ENCODE results near the gene TEKT4. TPM values are rescaled to one million over a fixed set of nuclear protein-coding genes. Genes with fewer than 3 reads are reported as not detected.
"Not testable (repeated sequence)": the region's sequence is repeated elsewhere in the genome, so short reads cannot be mapped to it uniquely, and the experiment has no call there.

The TEKT4 gene
- total RNA-seq, 2 donors from 2014 or later, result not detected

DNA sequence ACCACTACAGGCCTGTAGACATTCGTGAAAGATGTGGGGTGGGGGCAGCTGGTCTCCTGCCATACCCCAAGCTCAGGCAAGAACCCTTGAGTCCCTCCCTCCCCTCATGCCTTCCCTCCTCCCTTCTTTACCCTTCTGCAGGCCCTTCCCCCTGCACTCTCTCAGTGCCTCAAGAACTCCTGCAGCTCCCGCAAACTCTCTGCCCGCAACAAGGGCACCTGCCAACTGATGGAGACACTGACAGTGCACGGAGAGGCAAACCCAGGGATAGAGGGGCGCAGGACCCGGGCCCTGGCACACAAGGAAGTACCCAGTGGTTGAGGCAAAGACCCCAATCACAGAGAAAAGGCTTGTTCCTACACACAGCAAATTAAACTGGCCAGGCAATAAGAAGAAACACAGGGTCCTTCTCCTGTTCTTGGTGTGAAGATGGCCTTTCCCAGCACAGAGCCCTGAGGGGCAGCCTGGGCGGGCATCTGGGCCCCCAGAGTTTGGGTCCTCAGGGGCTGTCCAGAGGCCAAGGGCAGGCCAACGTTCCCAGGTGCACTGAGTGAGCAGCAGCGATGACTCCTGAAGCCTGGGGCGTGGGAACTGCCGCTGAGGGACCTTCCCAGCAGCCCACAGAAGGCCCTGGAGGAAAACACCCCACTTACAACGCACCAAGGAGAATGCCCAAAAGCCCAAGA lies 1.6 kb downstream of the TEKT4 start:
- DNase-seq (ENCODE audit: low spot score) (no peak), ATAC-seq (no peak)
- H3K27ac Mint-ChIP-seq, result no peak overlapping the region
- no peaks in the 10 kb centered on the region for H3K9me3 Mint-ChIP-seq
- no peaks in the 10 kb centered on the region for H3K36me3 Mint-ChIP-seq
- no peaks in the 10 kb centered on the region for H3K4me1 Mint-ChIP-seq (ENCODE audit: low read depth in 2 of 2)
- H3K27me3 Mint-ChIP-seq, result no peaks in the 10 kb centered on the region
- H3K4me3 Mint-ChIP-seq, result no peak overlapping the region

DNA sequence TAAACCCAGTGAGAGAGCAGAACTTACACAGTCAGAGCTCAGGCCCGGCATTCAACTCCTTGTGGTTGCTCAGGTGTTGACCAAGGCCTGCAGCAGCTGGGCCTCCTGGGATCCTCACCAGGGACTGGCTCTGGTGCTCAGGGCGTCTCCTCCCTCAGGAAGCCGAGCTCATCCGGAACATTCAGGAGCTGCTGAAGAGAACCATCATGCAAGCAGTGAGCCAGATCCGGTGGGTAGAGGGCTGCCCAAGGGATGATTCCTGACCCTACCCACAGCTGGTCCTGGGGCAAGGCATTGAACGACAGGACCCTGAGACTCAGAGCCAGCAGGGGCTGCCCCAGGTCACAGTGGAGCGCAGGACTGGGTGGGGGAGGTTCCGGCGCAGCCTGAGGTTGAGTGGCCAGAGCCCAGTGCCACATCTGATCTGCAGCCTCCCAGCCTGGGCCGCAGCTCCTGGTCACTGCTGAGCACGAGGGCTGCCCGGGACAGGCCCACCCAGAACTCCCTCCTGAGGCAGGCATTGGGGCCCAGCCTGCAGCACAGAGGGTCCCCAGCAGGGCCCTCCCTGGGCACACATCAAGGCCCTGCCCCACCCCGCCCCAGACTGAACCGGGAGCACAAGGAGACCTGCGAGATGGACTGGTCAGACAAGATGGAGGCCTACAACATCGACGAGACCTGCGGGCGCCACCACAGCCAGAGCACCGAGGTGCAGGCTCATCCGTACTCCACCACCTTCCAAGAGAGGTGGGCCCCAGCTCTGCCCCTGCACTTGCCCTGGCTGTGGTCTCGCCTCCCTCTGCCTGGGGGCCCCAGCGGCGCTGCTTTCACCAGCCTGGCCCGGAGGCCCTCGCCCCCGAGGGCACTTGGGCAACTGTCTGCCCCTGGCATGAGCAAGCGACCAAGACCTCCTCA lies 2.4 kb downstream of the TEKT4 start:
- no peaks in the 10 kb centered on the region for H3K9me3 Mint-ChIP-seq
- H3K27me3 Mint-ChIP-seq, result no peaks in the 10 kb centered on the region
- no peaks in the 10 kb centered on the region for H3K36me3 Mint-ChIP-seq
- H3K4me1 Mint-ChIP-seq (ENCODE audit: low read depth in 2 of 2), result no peaks in the 10 kb centered on the region
- no peak overlapping the region for H3K27ac Mint-ChIP-seq
- ATAC-seq, result no peak
- no peak for DNase-seq (ENCODE audit: low spot score)
- H3K4me3 Mint-ChIP-seq, result no peak overlapping the region

DNA sequence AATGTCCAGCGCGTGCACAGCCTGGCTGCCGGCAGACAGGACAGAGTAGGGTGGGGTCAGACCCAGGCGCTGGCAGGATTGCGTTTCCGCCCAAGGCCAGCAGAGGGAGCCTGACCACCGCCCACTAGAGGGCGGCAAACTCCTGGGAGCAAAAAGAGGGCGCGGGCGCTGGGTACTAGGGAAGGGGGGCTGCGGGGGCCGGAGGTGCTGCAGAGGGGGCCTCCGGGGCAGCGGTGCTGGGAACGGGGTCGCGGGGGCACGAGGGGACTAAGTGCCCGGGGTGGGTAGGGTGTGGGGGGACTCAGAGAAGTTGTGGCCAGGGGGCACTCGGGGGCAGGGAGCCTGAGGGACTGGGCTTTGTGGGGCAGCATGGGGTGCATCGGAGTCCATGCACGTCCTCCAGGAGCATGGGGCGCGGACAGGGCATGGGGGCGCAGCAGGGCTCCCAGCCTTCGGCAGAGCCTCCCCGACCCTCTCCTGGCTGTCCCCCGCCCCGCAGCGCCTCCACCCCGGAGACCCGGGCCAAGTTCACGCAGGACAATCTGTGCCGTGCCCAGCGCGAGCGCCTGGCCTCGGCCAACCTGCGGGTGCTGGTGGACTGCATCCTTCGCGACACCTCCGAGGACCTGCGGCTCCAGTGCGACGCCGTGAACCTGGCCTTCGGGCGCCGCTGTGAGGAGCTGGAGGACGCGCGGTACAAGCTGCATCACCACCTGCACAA lies 3.2 kb downstream of the TEKT4 start:
- H3K27me3 Mint-ChIP-seq, result no peaks in the 10 kb centered on the region
- DNase-seq (ENCODE audit: low spot score), result peak; percentile 61
- H3K36me3 Mint-ChIP-seq, result no peaks in the 10 kb centered on the region
- H3K27ac Mint-ChIP-seq, result no peak overlapping the region
- H3K9me3 Mint-ChIP-seq, result no peaks in the 10 kb centered on the region
- H3K4me1 Mint-ChIP-seq (ENCODE audit: low read depth in 2 of 2), result no peaks in the 10 kb centered on the region
- ATAC-seq, result peak; percentile 70 to 72
- H3K4me3 Mint-ChIP-seq, result no peak overlapping the region

DNA sequence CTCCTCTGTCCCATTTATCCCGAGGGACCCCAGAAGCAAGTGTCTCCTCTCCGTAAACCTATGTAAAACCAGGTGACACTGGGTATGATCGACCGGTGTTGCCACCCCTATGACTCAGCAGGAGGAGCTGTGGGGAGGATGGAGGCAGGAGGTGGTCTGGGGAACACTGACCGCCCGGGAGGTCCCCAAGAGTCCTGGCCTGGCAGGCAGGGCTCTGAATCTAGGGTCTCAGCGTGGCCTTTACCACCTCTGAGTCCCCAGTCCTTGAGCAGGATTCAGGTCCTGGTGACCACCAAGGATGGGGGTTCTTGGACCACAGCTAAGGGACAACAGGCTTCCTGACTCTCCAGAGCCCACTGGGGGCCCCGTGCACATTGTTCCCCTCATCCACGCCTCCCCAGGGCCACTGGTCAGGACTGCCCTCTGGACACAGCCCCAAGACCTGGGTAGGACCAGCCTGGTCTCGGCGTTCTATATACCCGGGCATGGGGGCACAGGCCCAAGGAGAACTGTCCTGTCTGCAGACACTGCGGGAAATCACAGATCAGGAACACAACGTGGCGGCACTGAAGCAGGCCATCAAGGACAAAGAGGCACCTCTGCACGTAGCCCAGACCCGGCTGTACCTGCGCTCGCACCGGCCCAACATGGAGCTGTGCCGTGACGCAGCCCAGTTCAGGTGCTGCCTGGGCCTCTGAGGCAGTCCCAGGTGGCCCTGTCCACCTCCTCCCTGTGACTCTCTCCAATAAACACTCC lies 4.0 kb downstream of the TEKT4 start:
- no peaks in the 10 kb centered on the region for H3K27me3 Mint-ChIP-seq
- no peaks in the 10 kb centered on the region for H3K36me3 Mint-ChIP-seq

DNA sequence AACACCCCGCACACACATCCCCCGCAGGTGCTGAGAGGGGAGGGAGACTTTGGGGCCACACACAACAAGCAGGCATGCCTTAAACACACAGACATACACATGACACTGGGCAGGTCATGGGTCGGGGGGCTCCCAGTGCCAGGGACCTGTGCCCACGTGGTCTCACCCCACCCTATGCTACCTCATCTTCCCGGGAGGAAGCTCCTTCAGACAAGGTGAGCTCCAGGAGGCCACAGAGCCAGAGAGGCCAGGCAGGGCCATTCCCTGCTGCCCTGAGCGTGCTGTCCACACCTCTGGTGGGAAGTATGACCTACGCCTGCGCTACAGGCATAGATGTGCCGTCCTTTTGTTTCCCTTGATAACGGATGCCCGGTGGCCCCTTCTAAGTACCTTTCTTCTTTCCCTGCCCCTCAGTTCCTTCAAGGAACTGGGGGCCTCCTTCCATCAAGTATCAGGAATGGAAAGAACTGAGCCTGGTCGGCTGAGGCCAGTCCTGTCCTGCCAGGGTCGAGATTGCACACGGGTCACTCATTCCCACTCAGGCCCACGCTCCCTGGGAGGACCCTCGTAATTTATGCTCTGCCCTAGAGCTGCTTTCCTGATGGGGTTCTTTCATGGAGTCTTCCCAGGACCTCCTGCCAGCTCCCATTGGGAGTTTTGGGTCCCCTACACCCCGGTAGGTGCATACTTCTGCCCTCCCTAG lies 4.7 kb downstream of the TEKT4 start:
- no peaks in the 10 kb centered on the region for H3K4me1 Mint-ChIP-seq (ENCODE audit: low read depth in 2 of 2)
- ATAC-seq (no peak), DNase-seq (ENCODE audit: low spot score) (no peak)
- H3K4me3 Mint-ChIP-seq, result no peak overlapping the region
- no peaks in the 10 kb centered on the region for H3K9me3 Mint-ChIP-seq
- no peak overlapping the region for H3K27ac Mint-ChIP-seq
- no peaks in the 10 kb centered on the region for H3K27me3 Mint-ChIP-seq
- no peaks in the 10 kb centered on the region for H3K36me3 Mint-ChIP-seq

More for the DNA sequence above, 4.0 kb downstream of the TEKT4 start:
- Mint-ChIP-seq H3K9me3 (no peaks in the 10 kb centered on the region), H3K4me3 (no peak overlapping the region), H3K27ac (no peak overlapping the region), H3K4me1 (ENCODE audit: low read depth in 2 of 2) (no peaks in the 10 kb centered on the region)
- ATAC-seq (no peak), DNase-seq (ENCODE audit: low spot score) (no peak)

DNA sequence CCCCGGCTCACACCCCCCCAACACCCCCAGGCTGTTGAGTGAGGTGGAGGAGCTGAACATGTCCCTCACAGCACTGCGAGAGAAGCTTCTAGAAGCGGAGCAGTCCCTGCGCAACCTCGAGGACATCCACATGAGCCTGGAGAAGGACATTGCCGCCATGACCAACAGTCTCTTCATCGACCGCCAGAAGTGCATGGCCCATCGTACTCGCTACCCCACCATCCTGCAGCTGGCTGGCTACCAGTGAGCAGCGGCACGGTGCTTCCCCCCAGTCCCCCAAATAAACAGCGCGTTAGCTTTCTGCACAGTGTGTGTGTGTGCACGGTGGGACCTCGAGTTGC lies 5.3 kb downstream of the TEKT4 start:
- H3K27me3 Mint-ChIP-seq, result no peaks in the 10 kb centered on the region
- no peak for DNase-seq (ENCODE audit: low spot score)
- H3K27ac Mint-ChIP-seq, result no peak overlapping the region
- ATAC-seq, result no peak
- H3K4me3 Mint-ChIP-seq, result no peak overlapping the region
- no peaks in the 10 kb centered on the region for H3K36me3 Mint-ChIP-seq
- no peaks in the 10 kb centered on the region for H3K4me1 Mint-ChIP-seq (ENCODE audit: low read depth in 2 of 2)
- no peaks in the 10 kb centered on the region for H3K9me3 Mint-ChIP-seq

DNA sequence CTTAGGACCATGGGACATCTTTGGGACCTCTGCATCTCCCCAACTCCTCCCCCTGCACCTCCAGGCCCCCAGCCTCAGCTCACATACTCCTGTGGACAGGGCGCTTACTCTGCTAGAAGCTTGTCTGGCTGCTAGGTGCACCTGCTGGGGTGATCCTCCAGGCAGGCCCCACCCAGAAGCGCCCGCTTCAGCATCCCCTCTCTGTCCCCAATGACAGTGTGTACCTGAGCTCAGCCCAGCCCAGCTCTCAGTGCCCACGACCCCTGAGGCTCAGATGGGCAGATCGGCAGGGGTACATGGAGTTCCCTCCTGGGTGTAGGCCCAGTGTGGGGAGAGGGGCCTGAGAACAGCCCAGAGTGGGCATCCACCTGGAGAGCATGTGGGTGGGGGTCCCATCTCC lies 5.9 kb downstream of the TEKT4 start:
- Mint-ChIP-seq H3K4me3 (no peak overlapping the region), H3K4me1 (ENCODE audit: low read depth in 2 of 2) (no peaks in the 10 kb centered on the region), H3K36me3 (no peaks in the 10 kb centered on the region), H3K9me3 (no peaks in the 10 kb centered on the region), H3K27me3 (no peaks in the 10 kb centered on the region), H3K27ac (no peak overlapping the region)
- DNase-seq (ENCODE audit: low spot score) (no peak), ATAC-seq (no peak)

DNA sequence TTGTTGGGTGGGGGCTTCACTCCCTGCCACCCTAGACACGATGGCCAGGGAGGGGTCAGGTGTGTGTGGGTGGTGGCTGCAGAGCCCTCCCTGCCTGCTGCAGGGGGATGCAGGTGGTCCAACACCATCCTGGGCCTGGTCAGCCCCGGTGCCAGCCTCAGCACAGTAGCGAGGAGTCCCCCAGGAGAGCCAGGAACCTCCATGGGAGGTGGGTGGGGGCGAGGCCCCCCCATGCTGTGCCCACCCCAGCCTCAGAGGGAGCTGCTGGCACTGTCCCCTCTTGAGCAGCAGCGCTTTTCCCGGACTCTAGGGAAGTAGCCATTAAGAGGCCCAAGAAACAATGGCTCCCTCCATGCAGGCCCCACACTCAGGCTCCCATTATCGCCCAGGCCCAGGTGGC lies 7.3 kb downstream of the TEKT4 start:
- H3K27me3 Mint-ChIP-seq; DNase-seq (ENCODE audit: low spot score); H3K4me1 Mint-ChIP-seq (ENCODE audit: low read depth in 2 of 2); H3K27ac Mint-ChIP-seq; H3K36me3 Mint-ChIP-seq; ATAC-seq; H3K4me3 Mint-ChIP-seq; H3K9me3 Mint-ChIP-seq: not testable (repeated sequence)

DNA sequence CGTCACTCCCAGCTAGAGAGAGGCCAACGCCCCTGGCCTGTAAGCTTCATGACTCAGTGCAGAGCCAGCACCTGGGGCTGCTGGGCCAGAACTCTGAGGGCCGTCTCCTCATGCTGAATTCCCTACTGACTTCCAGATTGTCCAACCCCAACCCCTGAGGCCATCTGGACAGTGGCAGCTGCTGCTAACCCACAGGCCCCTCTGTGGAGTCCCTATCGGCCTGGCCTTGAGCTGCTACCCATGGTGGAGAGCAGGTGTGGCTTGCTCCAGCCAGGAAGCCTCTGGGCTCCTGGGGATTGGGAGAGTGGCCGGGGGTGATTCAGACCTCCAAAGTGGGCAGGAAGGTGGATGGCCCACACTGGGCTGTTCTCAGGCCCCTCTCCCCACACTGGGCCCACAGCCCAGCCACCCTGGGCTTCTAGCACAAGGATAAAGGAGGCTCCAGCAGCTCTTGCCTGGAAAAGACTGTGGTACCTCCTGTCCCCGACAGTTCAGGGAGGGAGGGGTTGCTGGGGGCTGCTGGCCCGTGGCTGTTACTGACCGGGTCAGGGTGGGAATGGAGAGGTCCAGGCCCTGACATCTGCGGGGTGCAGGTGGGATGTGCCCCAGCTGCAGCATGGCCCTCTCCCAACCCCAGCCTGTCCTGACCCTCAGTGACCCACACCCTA lies 8.2 kb downstream of the TEKT4 start:
- Mint-ChIP-seq H3K27me3 (peaks cover 0 to under 1% of the 10 kb centered on the region in 2 donors), H3K4me3 (no peak overlapping the region), H3K27ac (no peak overlapping the region), H3K4me1 (ENCODE audit: low read depth in 2 of 2) (no peaks in the 10 kb centered on the region), H3K9me3 (no peaks in the 10 kb centered on the region), H3K36me3 (no peaks in the 10 kb centered on the region)
- ATAC-seq (no peak), DNase-seq (ENCODE audit: low spot score) (no peak)

DNA sequence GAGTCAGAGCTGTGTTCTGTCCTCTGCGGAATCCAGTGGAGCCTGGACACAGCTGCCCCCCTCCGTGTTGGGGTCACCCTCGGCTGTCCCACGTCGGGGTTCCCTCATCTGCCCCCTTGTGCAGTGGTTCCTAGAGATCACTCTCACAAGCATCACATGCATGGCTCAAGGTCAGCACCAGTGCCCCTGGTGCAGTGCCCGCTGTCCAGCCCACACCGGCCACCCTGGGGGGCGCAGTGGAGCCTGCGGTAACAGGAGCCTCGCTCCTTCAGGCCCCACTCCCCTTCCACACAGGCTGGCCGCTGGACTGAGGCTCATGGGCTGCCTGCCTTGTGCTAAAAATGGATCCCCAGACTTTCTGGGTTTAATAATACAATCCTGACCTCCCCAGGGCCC lies 8.8 kb downstream of the TEKT4 start:
- H3K4me1 Mint-ChIP-seq (ENCODE audit: low read depth in 2 of 2), result no peaks in the 10 kb centered on the region
- ATAC-seq, result no peak
- peaks cover 2% of the 10 kb centered on the region for H3K9me3 Mint-ChIP-seq
- H3K4me3 Mint-ChIP-seq, result no peak overlapping the region
- no peaks in the 10 kb centered on the region for H3K36me3 Mint-ChIP-seq
- no peak for DNase-seq (ENCODE audit: low spot score)
- H3K27me3 Mint-ChIP-seq, result peaks cover 2 to 5% of the 10 kb centered on the region in 2 donors
- H3K27ac Mint-ChIP-seq, result no peak overlapping the region

DNA sequence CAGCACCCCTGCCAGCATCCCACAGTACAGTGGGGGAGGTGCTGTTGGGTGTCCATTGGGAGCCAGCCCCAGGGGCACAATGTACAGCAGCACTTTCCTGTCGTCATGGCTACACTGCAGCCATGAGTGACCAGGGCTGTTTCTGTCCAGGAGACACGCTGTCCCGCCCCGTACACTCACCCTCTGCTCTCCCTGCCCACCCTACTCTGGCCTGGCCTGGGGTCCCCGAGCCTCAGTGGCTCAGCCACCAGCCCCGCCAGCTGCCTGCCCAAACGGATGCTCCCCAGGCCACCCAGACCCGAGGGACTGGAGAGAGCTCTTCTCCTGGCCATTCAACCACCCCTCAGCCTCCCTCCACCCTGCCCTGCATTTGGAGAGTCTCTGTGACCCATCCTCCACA lies 9.3 kb downstream of the TEKT4 start:
- no peaks in the 10 kb centered on the region for H3K36me3 Mint-ChIP-seq
- no peak overlapping the region for H3K4me3 Mint-ChIP-seq
- no peak overlapping the region for H3K27ac Mint-ChIP-seq
- no peaks in the 10 kb centered on the region for H3K4me1 Mint-ChIP-seq (ENCODE audit: low read depth in 2 of 2)
- peaks cover 2 to 5% of the 10 kb centered on the region in 2 donors for H3K27me3 Mint-ChIP-seq
- DNase-seq (ENCODE audit: low spot score), result no peak
- no peak for ATAC-seq
- H3K9me3 Mint-ChIP-seq, result peaks cover 2% of the 10 kb centered on the region

DNA sequence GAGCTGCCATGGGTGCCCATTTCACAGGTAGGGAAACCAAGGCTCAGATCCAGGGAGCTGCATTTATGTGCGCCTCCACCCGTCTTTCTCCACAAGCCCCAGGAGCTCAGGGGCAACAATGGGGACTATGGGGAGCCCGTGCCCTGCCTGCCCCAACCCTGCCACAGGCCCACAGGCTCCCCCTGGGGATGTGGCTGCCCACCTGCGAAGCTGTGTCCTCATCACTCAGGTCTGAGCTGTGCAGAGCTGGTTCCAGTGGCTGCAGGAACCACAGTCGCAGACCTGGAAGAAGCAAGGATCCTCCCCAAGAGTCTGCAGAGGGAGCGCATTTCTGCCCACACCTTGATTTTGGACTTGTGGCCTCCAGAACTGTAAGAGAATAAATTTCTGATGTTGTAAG lies 9.8 kb downstream of the TEKT4 start:
- no peak overlapping the region for H3K4me3 Mint-ChIP-seq
- ATAC-seq, result no peak
- H3K27me3 Mint-ChIP-seq, result peaks cover 2 to 5% of the 10 kb centered on the region in 2 donors
- no peaks in the 10 kb centered on the region for H3K36me3 Mint-ChIP-seq
- no peak overlapping the region for H3K27ac Mint-ChIP-seq
- no peak for DNase-seq (ENCODE audit: low spot score)
- H3K4me1 Mint-ChIP-seq (ENCODE audit: low read depth in 2 of 2), result no peaks in the 10 kb centered on the region
- peaks cover 2% of the 10 kb centered on the region for H3K9me3 Mint-ChIP-seq

DNA sequence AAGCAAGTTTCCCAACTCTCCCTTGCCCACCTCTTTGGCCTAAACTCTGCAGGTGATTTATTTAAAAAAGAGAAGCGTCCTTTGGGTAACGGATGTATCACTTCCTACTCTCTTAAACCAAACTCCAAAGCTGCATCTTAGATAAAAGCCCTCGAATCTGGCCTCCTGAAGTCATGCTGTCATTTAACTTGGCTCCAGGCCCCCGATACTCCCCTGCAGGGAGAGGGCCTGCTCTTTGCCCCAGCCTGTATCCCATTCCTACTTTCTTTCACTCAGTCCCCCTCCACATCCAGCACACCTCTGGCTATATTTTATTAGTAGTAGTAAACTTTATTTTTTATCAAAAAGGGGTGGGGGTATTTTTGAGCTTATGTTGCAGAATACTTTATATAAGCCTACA lies 19.0 kb downstream of the TEKT4 start:
- no peaks in the 10 kb centered on the region for H3K36me3 Mint-ChIP-seq
- ATAC-seq (no peak), DNase-seq (ENCODE audit: low spot score) (no peak)
- no peaks in the 10 kb centered on the region for H3K9me3 Mint-ChIP-seq
- peaks cover 8 to 10% of the 10 kb centered on the region in 2 donors for H3K27me3 Mint-ChIP-seq
- H3K4me1 Mint-ChIP-seq (ENCODE audit: low read depth in 2 of 2), result no peaks in the 10 kb centered on the region
- H3K27ac Mint-ChIP-seq, result no peak overlapping the region
- H3K4me3 Mint-ChIP-seq, result no peak overlapping the region
